Superior temporal gyrus (tissue), 1 donor: Measurements from ENCODE around the gene WDFY4.

ENCODE experiments used
- DNase-seq: peaks from one replicate; pipeline ENCODE4 v3.0.0-alpha.2; 2016; ENCODE audit errors: extremely low spot score

The WDFY4 gene

DNA sequence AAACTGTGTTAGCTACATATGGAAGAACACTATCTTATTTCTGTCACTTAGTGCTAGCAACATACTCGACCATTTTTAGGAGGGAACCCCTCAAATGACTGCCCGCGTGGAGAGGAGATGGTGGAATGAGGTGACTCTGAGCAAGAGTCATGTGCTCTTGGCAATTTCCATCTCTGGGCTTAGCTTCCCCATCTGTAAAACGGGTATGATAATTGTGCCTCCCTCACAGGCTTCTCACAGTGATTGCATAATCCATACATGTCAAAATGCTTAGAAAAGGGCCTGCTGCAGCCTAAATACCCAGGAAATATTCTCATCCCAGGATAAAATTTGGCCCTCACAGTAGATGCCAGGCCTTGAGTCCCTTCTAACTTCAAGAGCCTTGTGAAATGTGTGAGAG, 86.6 kb downstream of the WDFY4 start:
- DNase-seq, result no peak

GRCh38 chr10:48772059-48772458, 87.4 kb downstream of the WDFY4 start:
- no peak for DNase-seq

- no peak for DNase-seq
These were observed 88.9 kb downstream of the WDFY4 start for GRCh38 chr10:48773580-48773979.

DNA sequence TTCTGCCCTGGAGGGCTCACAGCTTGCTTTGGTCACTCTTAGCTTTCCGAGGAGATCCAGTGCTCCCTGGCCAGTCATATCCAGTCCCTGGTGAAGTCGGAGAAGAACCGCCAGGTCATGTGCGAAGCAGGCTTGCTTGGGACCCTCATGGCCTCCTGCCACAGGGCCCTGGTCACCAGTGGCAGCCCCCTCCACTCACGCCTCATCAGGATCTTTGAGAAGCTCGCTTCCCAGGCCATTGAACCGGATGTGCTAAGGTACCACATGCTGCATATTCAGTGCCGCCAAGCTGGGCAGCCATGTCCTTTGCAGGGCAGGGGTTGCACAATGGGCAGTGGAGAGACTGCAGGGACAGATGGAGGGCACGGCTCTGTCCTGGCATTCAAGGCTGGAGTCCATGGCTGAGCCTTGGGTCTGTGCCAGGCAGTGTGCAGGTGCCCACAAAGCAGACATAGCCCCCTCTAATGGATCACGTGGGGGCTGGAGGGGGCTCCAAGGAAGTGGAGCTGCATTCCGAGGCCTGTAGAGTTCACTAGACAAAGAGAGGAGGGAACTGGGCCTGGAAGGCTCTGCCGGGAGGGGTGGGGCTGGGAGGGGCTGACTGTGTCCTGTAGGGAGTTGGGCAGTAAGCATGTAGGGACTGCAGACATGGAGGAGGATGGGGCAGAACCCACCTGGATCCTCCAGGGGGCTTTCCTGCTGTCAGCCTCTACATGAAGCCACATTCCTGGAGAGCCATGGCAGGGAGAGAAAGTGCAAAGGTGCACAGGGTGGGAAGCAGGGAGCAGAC, 89.9 kb downstream of the WDFY4 start:
- no peak for DNase-seq

DNA sequence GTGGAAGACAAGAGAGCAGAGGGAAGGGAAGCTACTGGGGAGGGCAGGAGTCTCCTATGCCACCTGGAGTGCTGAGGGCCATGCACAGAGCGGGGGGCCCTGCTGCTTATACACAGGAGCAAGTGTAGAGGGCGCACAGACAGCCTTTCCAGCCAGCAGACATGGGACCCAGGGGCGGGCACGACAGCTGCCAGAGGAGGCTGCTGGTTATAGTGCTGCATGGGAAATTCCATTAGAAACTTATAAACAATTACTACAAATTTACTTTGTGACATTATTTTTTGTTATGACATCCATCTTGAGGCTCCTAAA, 90.5 kb downstream of the WDFY4 start:
- DNase-seq, result no peak

- no peak for DNase-seq
These were observed 91.4 kb downstream of the WDFY4 start for GRCh38 chr10:48776005-48776522.

- DNase-seq, result no peak
These were observed 91.9 kb downstream of the WDFY4 start for GRCh38 chr10:48776528-48776927.

DNA sequence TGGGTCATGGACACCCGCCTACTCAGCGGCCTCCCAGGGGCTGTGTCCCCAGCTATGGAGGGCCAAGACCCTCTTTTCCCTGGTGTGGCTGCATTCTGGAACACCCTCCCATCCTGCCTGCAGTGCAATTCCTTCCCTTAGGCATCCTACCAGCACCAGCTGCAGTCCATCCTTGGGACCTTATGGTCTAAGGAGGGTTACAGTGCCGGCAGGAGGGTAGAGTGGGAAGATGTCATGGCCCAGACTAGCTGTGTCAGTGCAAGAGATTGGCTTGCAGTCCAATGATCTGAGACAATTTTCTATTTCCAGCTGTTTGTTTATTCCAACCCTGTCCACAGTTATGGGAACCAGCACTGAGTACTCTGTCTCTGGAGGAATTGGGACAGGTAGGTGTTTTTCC, 92.4 kb downstream of the WDFY4 start:
- DNase-seq, result no peak

DNA sequence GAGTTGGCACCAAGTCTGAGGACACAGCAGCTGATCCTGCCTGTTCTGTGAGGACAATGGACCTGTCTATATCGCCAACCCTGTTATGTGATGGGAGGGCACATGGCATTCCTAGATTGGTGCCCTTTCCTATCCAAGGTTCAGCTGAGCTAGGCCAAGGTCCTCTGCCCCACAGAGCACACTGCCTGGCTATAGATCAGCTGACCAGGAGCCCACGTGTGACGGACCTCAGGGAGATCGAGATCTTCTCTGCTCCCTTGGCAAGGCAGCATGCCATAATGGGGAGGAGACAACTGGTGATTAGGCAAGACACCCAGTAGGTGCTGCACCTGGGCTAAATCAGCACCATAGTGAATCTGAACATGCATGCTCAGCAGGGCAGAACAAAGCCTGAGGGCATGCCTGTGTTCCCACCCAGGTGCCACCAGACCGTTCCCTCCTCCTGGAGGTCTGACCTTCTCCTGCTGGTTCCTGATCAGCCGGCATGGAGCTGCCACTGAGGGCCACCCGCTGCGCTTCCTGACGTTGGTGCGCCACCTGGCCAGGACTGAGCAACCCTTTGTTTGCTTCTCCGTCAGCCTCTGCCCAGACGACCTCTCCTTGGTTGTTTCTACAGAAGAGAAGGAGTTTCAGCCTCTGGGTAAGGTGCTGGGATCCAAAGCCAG, 93.7 kb downstream of the WDFY4 start:
- DNase-seq, result no peak

- no peak for DNase-seq
These were observed 94.4 kb downstream of the WDFY4 start for GRCh38 chr10:48779077-48779476.

GRCh38 chr10:48779546-48780152, 95.0 kb downstream of the WDFY4 start:
- no peak for DNase-seq

- DNase-seq, result no peak
These were observed 95.7 kb downstream of the WDFY4 start for GRCh38 chr10:48780341-48780740.

DNA sequence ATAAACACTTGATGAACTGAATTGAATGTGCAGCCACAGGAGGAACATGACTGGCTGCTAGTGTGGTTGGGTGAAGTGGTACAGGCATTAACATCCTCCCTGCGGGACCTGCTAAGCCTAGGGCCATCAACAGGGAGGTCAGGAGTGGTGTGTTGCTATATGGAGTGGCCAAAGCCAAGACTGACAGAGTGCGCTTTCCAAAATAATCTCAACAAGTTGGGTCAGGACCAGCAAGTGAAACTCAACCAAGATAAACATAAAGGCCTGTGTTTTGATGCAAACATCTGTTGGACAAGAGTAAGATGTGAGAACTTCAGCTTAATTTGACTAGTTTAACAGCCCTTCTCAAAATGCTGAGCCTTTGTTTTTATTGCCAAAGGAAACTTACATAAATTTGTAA, 97.7 kb downstream of the WDFY4 start:
- DNase-seq, result no peak

DNA sequence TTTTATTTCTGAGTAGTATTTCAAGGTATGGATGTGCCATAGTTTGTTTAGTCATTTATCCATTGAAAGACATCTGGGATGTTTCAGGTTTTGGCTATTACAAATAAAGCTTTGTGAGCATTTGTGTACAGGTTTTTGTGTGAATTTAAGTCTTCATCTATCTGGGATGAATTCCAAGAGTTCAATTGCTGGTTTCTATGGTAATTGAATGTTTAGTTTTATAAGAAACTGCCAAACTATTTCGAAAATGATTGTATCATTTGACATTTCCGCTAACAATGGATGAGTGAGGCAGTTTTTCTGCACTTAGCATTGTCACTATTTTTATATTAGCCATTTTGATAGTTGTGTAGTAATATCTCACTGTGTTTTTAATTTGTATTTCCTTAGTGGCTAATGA, 99.4 kb downstream of the WDFY4 start:
- DNase-seq, result no peak

DNA sequence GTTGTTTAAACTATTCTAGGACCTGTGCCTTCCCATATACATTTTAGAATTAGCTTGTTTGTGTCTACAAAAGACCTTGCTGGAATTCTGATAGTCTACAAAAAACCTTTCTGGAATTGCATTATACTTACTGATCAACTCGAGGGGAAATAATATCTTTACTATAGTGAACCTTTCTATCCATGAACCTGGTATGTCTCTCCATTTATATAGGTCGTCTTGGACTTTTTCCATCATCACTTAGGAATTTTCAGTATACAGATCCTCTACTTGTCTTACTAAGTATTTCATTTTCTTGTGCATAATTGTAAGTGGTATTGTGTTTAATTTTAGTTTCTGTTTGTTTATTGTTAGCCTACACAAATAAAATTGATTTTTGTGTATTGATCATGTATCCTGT, 101.1 kb downstream of the WDFY4 start:
- DNase-seq, result no peak

DNA sequence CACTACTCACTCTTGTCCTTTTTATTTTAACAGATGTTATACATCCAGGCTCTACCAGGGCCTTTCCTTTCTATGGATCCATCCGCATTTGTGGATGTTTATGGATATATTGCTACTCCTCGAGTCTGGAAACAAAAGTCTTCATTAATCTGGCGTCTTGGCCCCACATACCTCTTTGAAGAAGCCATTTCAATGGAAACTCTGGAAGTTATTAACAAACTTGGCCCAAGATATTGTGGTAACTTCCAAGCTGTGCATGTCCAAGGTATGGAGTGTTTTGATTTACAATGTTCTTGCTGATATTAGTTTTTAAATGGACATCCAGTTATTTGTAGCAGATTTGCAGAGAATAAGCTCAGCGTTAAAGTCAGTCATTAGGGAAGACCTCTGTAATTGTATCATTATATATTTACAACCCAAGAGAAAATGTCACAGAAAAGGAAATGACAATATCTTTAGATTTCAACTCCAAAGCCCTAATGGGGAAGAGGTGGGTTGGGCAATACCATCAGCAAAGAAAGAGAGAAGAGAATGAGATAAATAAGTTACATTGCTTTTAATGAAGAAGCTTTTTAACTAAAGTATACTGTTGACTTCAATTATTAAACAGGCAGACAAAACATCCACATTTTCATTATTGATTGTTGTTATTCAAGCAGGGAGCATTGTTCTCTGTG, 102.1 kb downstream of the WDFY4 start:
- DNase-seq, result no peak

DNA sequence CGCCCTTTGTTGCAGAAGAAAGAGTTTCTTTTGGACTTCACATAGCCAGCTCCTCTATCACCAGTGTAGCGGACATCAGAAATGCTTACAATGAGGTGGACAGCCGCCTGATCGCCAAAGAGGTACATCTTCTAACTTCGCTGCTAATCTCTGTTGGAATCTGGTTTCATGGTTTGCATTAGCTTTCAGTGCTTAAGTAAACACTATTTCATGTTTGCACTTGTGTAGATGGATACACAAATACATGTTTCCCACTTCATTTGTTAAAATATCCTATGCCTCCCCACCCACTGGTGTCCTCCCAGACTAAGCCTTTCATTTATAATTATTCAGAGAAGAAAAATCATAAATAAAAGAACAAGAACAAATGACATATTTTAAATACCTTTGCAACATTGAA, 103.9 kb downstream of the WDFY4 start:
- DNase-seq, result no peak

DNA sequence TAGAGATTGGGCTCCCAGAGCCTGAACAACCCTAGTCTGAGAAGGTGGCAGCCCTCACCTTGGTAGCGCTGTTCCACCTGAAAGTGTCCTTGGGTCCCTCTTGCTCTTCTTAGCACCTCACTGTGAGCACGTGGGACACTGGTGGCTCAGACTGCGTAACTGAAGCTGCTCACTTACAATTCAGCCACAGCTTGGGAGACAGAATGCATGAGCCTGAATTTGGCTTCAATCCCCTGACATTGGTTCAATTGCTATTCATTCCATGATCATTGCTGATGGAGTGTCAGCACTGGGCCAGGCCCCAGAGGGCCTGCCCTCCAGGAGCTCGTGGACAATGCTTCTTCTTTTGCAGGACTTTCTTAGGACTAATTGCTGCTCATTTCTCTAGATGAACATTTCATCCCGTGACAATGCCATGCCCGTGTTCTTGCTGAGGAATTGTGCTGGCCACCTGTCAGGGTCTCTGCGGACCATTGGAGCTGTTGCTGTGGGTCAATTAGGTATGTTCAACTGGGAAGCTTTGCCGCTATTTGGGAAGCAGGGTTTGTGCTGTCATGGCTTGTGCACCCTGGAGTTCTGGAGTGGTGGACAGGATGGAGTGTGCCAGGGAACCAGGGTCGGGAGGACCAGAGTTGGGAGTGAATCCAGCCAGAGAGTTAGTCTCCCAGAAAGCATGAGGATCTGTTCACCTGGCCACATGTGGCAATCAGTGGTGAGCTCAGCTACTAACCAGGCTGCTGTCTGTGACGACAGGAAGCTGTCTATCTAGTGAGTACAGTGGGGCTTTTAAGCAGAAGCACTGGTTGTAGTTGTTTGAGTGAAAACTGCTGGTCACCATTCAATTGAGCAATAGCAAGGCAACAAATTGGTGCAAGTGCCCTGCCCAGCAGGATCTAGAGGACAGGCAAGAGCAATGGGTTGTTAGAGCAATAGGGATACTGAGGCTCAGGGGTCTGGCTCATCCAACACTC, 105.1 kb downstream of the WDFY4 start:
- DNase-seq, result no peak

DNA sequence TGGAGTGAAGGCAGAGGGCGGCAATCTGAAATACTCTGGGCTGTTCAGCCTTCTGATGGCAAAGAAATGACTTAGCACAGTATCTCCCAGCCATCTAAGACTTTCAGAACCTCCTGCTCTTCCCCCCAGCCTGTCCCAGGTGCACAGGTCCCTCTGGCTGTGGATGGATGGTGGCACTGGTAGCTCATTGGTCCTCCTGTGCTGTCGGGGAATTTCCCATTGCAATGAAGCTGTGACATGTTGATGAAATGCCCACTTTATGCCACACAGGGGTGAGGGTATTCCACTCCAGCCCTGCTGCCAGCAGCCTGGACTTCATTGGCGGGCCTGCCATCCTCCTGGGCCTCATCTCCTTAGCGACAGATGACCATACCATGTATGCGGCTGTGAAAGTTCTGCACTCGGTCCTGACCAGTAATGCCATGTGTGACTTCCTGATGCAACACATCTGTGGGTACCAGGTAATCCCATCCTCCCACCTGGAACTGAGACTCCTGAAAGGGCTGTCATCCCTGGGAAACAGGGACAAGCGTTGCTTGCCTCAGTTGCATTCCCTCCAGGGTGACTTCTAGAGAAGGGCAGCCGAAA, 105.9 kb downstream of the WDFY4 start:
- no peak for DNase-seq

DNA sequence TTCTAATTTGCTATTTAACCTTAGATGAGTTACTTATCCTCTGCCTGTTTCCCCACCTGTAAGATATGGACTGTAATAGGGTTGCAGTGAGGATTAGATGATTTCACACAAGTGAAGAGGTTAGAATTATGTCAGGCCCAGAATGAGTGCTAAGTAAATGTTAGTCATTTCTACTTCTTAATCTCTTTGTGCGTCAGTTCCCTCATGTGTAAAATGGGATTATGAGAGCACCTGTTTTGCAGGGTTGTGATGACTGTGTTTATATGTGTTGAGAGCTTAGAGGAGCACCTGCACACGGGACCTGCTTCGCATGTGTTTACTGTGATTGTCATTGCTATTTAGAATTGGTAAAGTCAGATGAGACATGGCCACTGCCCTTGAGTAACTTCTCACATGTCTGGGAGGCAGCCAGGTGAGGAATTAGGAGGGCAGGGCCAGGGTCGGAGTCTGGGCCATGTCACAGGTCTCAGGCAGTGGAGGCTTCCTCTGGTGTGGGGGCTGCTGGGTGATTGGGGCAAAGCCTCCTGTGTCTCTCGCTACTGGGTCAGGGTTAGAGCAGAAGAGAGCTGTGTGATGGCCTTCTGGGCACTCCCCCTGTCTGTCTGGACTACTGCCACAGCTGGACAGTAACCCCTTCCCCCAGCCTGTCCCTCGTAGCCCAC, 106.7 kb downstream of the WDFY4 start:
- DNase-seq, result no peak
